Measurements from ENCODE around the gene TGFB2.
"Not testable (repeated sequence)": the region's sequence is repeated elsewhere in the genome, so short reads cannot be mapped to it uniquely, and the experiment has no call there.

The TGFB2 gene

GRCh38 chr1:218344814-218345672 is at the start of gene TGFB2:
Gene TGFB2 (plus strand): TSS chr1:218345336. CDS start chr1:218346702, 1,366 bp downstream.
- DNase-seq, result no peak

GRCh38 chr1:218296162-218296561 is 49.0 kb upstream of the TGFB2 start:
- no peak for DNase-seq

GRCh38 chr1:218297461-218297860 is 47.7 kb upstream of the TGFB2 start:
- no peak for DNase-seq

- no peak for DNase-seq
Measured at GRCh38 chr1:218297867-218298266, 47.3 kb upstream of the TGFB2 start.

GRCh38 chr1:218298398-218298797 is 46.7 kb upstream of the TGFB2 start:
- no peak for DNase-seq

GRCh38 chr1:218299416-218299815 is 45.7 kb upstream of the TGFB2 start:
- DNase-seq, result peak; percentile 12

GRCh38 chr1:218301217-218301616 is 43.9 kb upstream of the TGFB2 start:
- no peak for DNase-seq

GRCh38 chr1:218302155-218302554 is 43.0 kb upstream of the TGFB2 start:
- no peak for DNase-seq

- no peak for DNase-seq
Measured at GRCh38 chr1:218303176-218303879, 41.8 kb upstream of the TGFB2 start.

GRCh38 chr1:218304281-218305039 is 40.7 kb upstream of the TGFB2 start:
- peak; percentile 71 for DNase-seq

- DNase-seq, result no peak
Measured at GRCh38 chr1:218305472-218306064, 39.6 kb upstream of the TGFB2 start.

- DNase-seq, result no peak
Measured at GRCh38 chr1:218312509-218312908, 32.6 kb upstream of the TGFB2 start.

- DNase-seq, result no peak
Measured at GRCh38 chr1:218314316-218314715, 30.8 kb upstream of the TGFB2 start.

- no peak for DNase-seq
Measured at GRCh38 chr1:218315638-218316037, 29.5 kb upstream of the TGFB2 start.

- DNase-seq, result no peak
Measured at GRCh38 chr1:218317061-218317460, 28.1 kb upstream of the TGFB2 start.

GRCh38 chr1:218320182-218320581 is 25.0 kb upstream of the TGFB2 start:
- not testable (repeated sequence) for DNase-seq

GRCh38 chr1:218322762-218323161 is 22.4 kb upstream of the TGFB2 start:
- DNase-seq, result no peak

- DNase-seq, result no peak
Measured at GRCh38 chr1:218323568-218324225, 21.4 kb upstream of the TGFB2 start.

GRCh38 chr1:218324226-218324580 is 20.9 kb upstream of the TGFB2 start:
- no peak for DNase-seq

GRCh38 chr1:218328769-218329168 is 16.4 kb upstream of the TGFB2 start:
- DNase-seq, result no peak

- DNase-seq, result no peak
Measured at GRCh38 chr1:218330043-218330623, 15.0 kb upstream of the TGFB2 start.

GRCh38 chr1:218332416-218332815 is 12.7 kb upstream of the TGFB2 start:
- DNase-seq, result no peak

Data from NCI-H2171 (cell line).